Caco-2 (cell line): ENCODE measurements around the gene THRB. TPM values are rescaled to one million over a fixed set of nuclear protein-coding genes. Genes with fewer than 3 reads are reported as not detected.

Experiments used
- BruUV-seq: library from RNA; stranded (reverse); fragments of 400-500 nt; replicated peaks from 2 replicates; lab custom pipeline; 2021; lab: Mats Ljungman, UMichigan
- CTCF ChIA-PET: fragments of 300-600 bp; sonication (Branson Sonifier 250); formaldehyde crosslinking; loops from one replicate; lab custom pipeline; 2022; ENCODE audit warnings: antibody characterized with exemption; lab: Charles Lee
- POLR2A ChIA-PET: fragments of 300-600 bp; sonication (Branson Sonifier 250); formaldehyde crosslinking; loops from one replicate; lab custom pipeline; 2022; ENCODE audit warnings: antibody characterized with exemption; lab: Charles Lee
- DNase-seq, 2 experiments: peaks; one replicate each; pipeline versions ENCODE4 v3.0.0 to v3.0.0-alpha.2; 2020 to 2022
- H3K27me3 ChIP-seq: replicated peaks from 2 replicates; pipeline ENCODE4 v1.6.0; 2011; ENCODE audit warnings: low read length; ENCODE audit not compliant: control insufficient read depth, insufficient read depth
- H3K36me3 ChIP-seq: 2 replicates; pipeline ENCODE4 v1.5.1; 2011; ENCODE audit warnings: low read length; ENCODE audit not compliant: control insufficient read depth, insufficient read depth
- H3K4me1 ChIP-seq: fragments of 250-450 bp; sonication (Bioruptor Pico); 2 replicates; pipeline ENCODE4 v1.5.1; 2020; ENCODE audit warnings: mild to moderate bottlenecking
- H3K4me3 ChIP-seq: 2 replicates; pipeline ENCODE4 v1.5.1; 2011; ENCODE audit warnings: low read depth, mild to moderate bottlenecking, control low read depth, low read length
- H3K9me3 ChIP-seq: fragments of 250-450 bp; sonication (Bioruptor Pico); 2 replicates; pipeline ENCODE4 v1.5.1; 2020; ENCODE audit warnings: mild to moderate bottlenecking, moderate library complexity
- H3K27ac Mint-ChIP-seq: one replicate; pipeline ENCODE4 v1.8.0; 2022; ENCODE audit warnings: mixed read lengths; ENCODE audit not compliant: unreplicated experiment
- H3K27me3 Mint-ChIP-seq: one replicate; pipeline ENCODE4 v1.8.0; 2022; ENCODE audit warnings: mixed read lengths; ENCODE audit not compliant: insufficient read depth, unreplicated experiment
- H3K36me3 Mint-ChIP-seq: one replicate; pipeline ENCODE4 v1.8.0; 2022; ENCODE audit warnings: mild to moderate bottlenecking, mixed read lengths; ENCODE audit not compliant: insufficient read depth, unreplicated experiment
- H3K4me1 Mint-ChIP-seq: one replicate; pipeline ENCODE4 v1.8.0; 2022; ENCODE audit warnings: low read depth, mixed read lengths; ENCODE audit not compliant: unreplicated experiment
- H3K4me3 Mint-ChIP-seq: one replicate; pipeline ENCODE4 v1.8.0; 2022; ENCODE audit warnings: mild to moderate bottlenecking, moderate library complexity, mixed read lengths; ENCODE audit not compliant: unreplicated experiment
- H3K9me3 Mint-ChIP-seq: one replicate; pipeline ENCODE4 v1.8.0; 2022; ENCODE audit warnings: mixed read lengths; ENCODE audit not compliant: unreplicated experiment
- intact Hi-C: fragments of 100-400 bp; cut with micrococcal nuclease; formaldehyde crosslinking; loops from one replicate; pipeline ENCODE4 v1.10.0; 2022; ENCODE audit not compliant: unreplicated experiment
- total RNA-seq: library from RNA; stranded (reverse); gene quantifications from 2 replicates; pipeline ENCODE4 v1.2.3, GENCODE V29; 2022
- TF ChIP-seq, protein P1 (sequence below), 2 experiments: fragments of 200-600 bp in 1 of 2; IDR thresholded peaks; 1 replicate in 1 of 2; 2 replicates in 1 of 2; pipeline versions ENCODE4 v1.5.1 to v1.8.0; 2011 to 2022; ENCODE audit warnings: antibody characterized with exemption in 1 of 2, control low read depth in 1 of 2, inconsistent platforms in 1 of 2, low read depth in 1 of 2, low read length in 1 of 2, mild to moderate bottlenecking in 1 of 2, moderate library complexity in 1 of 2; ENCODE audit not compliant: insufficient read depth in 1 of 2, severe bottlenecking in 1 of 2, unreplicated experiment in 1 of 2

Gene THRB
- total RNA-seq, 1 experiment from 2014 or later, result 19.4 TPM

DNA sequence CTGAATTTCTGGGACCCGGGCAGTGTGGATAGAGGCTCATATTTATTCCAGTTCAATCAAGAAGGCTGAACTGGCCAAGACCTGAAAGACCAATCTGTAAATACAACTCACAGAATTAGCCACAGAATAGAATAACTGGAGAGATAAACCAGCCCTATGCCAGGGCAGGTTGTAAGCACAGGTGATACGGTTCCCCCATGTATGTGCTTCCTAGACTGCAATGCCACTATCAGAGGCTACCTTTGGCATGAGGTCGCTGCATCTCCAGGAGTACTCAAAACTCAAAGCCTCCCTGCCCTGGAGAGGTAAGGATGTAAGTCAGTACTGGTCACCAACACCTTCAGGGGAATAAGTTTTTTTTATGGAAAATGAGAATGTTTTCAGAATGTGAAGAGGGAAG, 314.0 kb downstream of the THRB start:
- Mint-ChIP-seq H3K9me3 (no peaks in the 10 kb centered on the region), H3K4me1 (peaks cover 7% of the 10 kb centered on the region), H3K27me3 (no peaks in the 10 kb centered on the region), H3K36me3 (no peaks in the 10 kb centered on the region), H3K4me3 (no peak overlapping the region), H3K27ac (no peak overlapping the region)
- Histone ChIP-seq H3K4me3 (no peak overlapping the region), H3K9me3 (no peaks in the 10 kb centered on the region), H3K36me3 (no peaks in the 10 kb centered on the region), H3K4me1 (peaks cover 19% of the 10 kb centered on the region; the same call in 1 of the 2 replicates), H3K27me3 (no peaks in the 10 kb centered on the region)
- no TSS peak for BruUV-seq
- DNase-seq, result no peak
- TF ChIP-seq, protein P1, sequence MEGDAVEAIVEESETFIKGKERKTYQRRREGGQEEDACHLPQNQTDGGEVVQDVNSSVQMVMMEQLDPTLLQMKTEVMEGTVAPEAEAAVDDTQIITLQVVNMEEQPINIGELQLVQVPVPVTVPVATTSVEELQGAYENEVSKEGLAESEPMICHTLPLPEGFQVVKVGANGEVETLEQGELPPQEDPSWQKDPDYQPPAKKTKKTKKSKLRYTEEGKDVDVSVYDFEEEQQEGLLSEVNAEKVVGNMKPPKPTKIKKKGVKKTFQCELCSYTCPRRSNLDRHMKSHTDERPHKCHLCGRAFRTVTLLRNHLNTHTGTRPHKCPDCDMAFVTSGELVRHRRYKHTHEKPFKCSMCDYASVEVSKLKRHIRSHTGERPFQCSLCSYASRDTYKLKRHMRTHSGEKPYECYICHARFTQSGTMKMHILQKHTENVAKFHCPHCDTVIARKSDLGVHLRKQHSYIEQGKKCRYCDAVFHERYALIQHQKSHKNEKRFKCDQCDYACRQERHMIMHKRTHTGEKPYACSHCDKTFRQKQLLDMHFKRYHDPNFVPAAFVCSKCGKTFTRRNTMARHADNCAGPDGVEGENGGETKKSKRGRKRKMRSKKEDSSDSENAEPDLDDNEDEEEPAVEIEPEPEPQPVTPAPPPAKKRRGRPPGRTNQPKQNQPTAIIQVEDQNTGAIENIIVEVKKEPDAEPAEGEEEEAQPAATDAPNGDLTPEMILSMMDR (IDR thresholded peaks at IDR 0.05; ENCODE audit: insufficient read depth in 1 of 2, low read depth in 1 of 2, low read length in 1 of 2, severe bottlenecking in 1 of 2, unreplicated experiment in 1 of 2), result no peak
- ChIA-PET POLR2A (no interaction called here), CTCF (interaction anchor here (0.8 kb wide), 1 partner anchor 112 kb away, joined by 3 read pairs; no protein-coding TSS in a partner anchor)
- intact Hi-C loops, result loop anchor here (5.0 kb wide), 1 partner anchor 183 kb away; no protein-coding TSS in a partner anchor

DNA sequence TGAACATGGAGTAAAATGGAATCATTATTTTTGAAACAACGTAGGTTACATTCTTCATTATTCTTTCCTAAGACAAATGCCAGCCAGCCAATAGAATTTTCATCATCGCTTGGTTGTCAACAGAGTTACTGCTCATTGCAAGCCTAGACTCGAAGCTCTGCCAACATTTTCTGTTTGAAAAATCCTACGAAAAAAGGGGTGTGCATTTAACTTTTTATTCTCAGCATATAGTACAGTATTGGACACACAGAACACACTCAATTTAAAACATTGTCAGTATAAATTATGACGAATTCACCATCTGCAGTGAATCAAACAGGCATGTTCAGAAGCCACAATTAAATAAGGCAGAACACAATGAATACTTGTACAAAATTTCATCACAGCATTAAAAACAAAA, 317.4 kb downstream of the THRB start:
- Histone ChIP-seq H3K36me3 (no peaks in the 10 kb centered on the region), H3K4me3 (no peak overlapping the region), H3K9me3 (no peaks in the 10 kb centered on the region), H3K27me3 (no peaks in the 10 kb centered on the region), H3K4me1 (peaks cover 25% of the 10 kb centered on the region; the same call in 1 of the 2 replicates)
- no peak for DNase-seq
- no peak overlapping the region for H3K4me3 Mint-ChIP-seq
- H3K9me3 Mint-ChIP-seq, result no peaks in the 10 kb centered on the region
- TF ChIP-seq, protein P1 (IDR thresholded peaks at IDR 0.05; ENCODE audit: insufficient read depth in 1 of 2, low read depth in 1 of 2, low read length in 1 of 2, severe bottlenecking in 1 of 2, unreplicated experiment in 1 of 2), result no peak
- intact Hi-C loops, result no loop called here
- POLR2A ChIA-PET, result no interaction called here
- H3K27me3 Mint-ChIP-seq, result no peaks in the 10 kb centered on the region
- H3K27ac Mint-ChIP-seq, result no peak overlapping the region
- no TSS peak for BruUV-seq
- no peaks in the 10 kb centered on the region for H3K36me3 Mint-ChIP-seq
- CTCF ChIA-PET, result no interaction called here
- peaks cover 12% of the 10 kb centered on the region for H3K4me1 Mint-ChIP-seq

- Histone ChIP-seq H3K27me3 (no peaks in the 10 kb centered on the region), H3K36me3 (no peaks in the 10 kb centered on the region), H3K4me1 (peaks cover 8% of the 10 kb centered on the region; the same call in 1 of the 2 replicates), H3K9me3 (no peaks in the 10 kb centered on the region), H3K4me3 (no peak overlapping the region)
- no peaks in the 10 kb centered on the region for H3K9me3 Mint-ChIP-seq
- ChIA-PET POLR2A (no interaction called here), CTCF (no interaction called here)
- H3K27me3 Mint-ChIP-seq, result no peaks in the 10 kb centered on the region
- DNase-seq, result no peak
- H3K36me3 Mint-ChIP-seq, result no peaks in the 10 kb centered on the region
- TF ChIP-seq, protein P1 (IDR thresholded peaks at IDR 0.05; ENCODE audit: insufficient read depth in 1 of 2, low read depth in 1 of 2, low read length in 1 of 2, severe bottlenecking in 1 of 2, unreplicated experiment in 1 of 2), result no peak
- H3K27ac Mint-ChIP-seq, result no peak overlapping the region
- BruUV-seq, result no TSS peak
- intact Hi-C loops, result no loop called here
- peaks cover 5% of the 10 kb centered on the region for H3K4me1 Mint-ChIP-seq
- H3K4me3 Mint-ChIP-seq, result no peak overlapping the region
These were observed 320.0 kb downstream of the THRB start for GRCh38 chr3:24174614-24175013.
